Ovary (tissue), 3 donors: ENCODE measurements around the gene RGS6.

Experiments
- CTCF ChIP-seq, 3 donors: fragments of 450-650 bp in 2 of 3; fragments of 200-600 bp in 1 of 3; IDR thresholded peaks; one replicate each; pipeline versions ENCODE4 v1.5.1 to v1.8.0; 2016 to 2022; ENCODE audit warnings: antibody characterized with exemption in 3 of 3, mild to moderate bottlenecking in 1 of 3
- POLR2A ChIP-seq: fragments of 450-650 bp; IDR thresholded peaks from one replicate; pipeline ENCODE4 v1.6.1; 2017; ENCODE audit warnings: antibody characterized with exemption, mild to moderate bottlenecking, moderate library complexity
- donor health status: DM: no; HTN: no; CAD: no.

GRCh38 chr14:72600551-72601330 lies 668.5 kb downstream of the RGS6 start:
- TF ChIP-seq CTCF (IDR thresholded peaks at IDR 0.05) (no peak), POLR2A (no peak)
